ENCODE measurements around the gene IQSEC3. TPM values are rescaled to one million over a fixed set of nuclear protein-coding genes. Genes with fewer than 3 reads are reported as not detected.

The IQSEC3 gene
- total and polyA plus RNA-seq, 2 of the 13 experiments (the other 11 are each of a cell fraction or from before 2014, with no cell fraction given) = not detected

DNA sequence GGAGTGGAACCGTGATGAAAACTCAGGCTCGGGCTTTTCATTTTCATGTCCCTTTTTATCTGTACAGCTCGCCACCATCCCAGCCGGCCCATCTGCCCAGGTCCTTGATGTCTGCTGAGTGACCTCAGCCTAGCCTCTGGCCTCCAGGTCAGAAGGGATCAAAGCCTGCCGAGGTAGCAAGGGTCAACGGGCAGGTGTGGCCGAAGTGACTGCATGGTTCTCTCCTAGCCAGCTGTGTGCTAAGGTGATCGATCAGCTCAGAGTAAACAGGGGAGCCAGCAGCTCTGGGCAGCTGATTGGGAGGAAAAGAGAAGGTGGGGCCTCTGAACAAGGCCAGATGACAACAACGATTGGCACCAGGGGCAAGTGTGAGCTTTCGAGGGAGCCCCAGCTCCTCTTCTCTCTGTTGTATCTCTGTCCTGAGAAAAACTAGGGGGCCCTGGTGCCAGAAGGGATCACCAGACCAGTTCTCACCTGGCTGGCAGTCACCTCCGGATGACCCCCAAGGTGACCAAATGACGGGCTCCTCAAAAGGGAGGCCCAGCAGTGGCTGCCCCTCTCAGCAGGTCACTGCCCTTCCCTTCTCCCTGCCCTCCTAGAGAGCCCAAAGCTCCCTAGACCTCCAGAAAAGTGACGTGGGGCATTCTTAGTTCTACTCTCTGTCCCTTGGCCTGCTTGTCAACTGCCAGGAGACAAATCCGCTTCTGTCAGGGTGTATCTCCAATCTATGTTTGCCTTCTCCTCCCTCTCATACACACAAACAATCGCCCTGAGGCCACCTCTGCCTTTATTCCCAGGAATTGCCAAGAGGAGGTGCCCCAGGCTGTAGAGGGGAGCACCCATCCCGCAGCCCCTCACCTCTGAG lies 143.9 kb downstream of the IQSEC3 start (continued):
- peak; percentile 99 for TF ChIP-seq ZNF414 (CRISPR knock-in tag; IDR thresholded peaks at IDR 0.05)
- TF ChIP-seq, protein P1, sequence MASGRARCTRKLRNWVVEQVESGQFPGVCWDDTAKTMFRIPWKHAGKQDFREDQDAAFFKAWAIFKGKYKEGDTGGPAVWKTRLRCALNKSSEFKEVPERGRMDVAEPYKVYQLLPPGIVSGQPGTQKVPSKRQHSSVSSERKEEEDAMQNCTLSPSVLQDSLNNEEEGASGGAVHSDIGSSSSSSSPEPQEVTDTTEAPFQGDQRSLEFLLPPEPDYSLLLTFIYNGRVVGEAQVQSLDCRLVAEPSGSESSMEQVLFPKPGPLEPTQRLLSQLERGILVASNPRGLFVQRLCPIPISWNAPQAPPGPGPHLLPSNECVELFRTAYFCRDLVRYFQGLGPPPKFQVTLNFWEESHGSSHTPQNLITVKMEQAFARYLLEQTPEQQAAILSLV (CRISPR knock-in tag; IDR thresholded peaks at IDR 0.05; ENCODE audit: borderline replicate concordance) = peak; percentile 95
- TF ChIP-seq ZNF446 (CRISPR knock-in tag; IDR thresholded peaks at IDR 0.05) = no peak
- TF ChIP-seq, protein P2, sequence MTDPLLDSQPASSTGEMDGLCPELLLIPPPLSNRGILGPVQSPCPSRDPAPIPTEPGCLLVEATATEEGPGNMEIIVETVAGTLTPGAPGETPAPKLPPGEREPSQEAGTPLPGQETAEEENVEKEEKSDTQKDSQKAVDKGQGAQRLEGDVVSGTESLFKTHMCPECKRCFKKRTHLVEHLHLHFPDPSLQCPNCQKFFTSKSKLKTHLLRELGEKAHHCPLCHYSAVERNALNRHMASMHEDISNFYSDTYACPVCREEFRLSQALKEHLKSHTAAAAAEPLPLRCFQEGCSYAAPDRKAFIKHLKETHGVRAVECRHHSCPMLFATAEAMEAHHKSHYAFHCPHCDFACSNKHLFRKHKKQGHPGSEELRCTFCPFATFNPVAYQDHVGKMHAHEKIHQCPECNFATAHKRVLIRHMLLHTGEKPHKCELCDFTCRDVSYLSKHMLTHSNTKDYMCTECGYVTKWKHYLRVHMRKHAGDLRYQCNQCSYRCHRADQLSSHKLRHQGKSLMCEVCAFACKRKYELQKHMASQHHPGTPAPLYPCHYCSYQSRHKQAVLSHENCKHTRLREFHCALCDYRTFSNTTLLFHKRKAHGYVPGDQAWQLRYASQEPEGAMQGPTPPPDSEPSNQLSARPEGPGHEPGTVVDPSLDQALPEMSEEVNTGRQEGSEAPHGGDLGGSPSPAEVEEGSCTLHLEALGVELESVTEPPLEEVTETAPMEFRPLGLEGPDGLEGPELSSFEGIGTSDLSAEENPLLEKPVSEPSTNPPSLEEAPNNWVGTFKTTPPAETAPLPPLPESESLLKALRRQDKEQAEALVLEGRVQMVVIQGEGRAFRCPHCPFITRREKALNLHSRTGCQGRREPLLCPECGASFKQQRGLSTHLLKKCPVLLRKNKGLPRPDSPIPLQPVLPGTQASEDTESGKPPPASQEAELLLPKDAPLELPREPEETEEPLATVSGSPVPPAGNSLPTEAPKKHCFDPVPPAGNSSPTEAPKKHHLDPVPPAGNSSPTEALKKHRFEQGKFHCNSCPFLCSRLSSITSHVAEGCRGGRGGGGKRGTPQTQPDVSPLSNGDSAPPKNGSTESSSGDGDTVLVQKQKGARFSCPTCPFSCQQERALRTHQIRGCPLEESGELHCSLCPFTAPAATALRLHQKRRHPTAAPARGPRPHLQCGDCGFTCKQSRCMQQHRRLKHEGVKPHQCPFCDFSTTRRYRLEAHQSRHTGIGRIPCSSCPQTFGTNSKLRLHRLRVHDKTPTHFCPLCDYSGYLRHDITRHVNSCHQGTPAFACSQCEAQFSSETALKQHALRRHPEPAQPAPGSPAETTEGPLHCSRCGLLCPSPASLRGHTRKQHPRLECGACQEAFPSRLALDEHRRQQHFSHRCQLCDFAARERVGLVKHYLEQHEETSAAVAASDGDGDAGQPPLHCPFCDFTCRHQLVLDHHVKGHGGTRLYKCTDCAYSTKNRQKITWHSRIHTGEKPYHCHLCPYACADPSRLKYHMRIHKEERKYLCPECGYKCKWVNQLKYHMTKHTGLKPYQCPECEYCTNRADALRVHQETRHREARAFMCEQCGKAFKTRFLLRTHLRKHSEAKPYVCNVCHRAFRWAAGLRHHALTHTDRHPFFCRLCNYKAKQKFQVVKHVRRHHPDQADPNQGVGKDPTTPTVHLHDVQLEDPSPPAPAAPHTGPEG (CRISPR knock-in tag; IDR thresholded peaks at IDR 0.05) = no peak
- TF ChIP-seq ATF1 (CRISPR knock-in tag; IDR thresholded peaks at IDR 0.05) = peak; percentile 76
- TF ChIP-seq ZNF703 (CRISPR knock-in tag; IDR thresholded peaks at IDR 0.05; ENCODE audit: borderline replicate concordance) = peak; percentile 99
- peak; percentile 95 for TF ChIP-seq ZNF724P (CRISPR knock-in tag; IDR thresholded peaks at IDR 0.05; ENCODE audit: borderline replicate concordance)
- peak; percentile 96 for TF ChIP-seq NCOA2 (CRISPR knock-in tag; IDR thresholded peaks at IDR 0.05)
- peak; percentile 67 for TF ChIP-seq GABPB1 (CRISPR knock-in tag; IDR thresholded peaks at IDR 0.05)
- TF ChIP-seq RARA (CRISPR knock-in tag; IDR thresholded peaks at IDR 0.05) = peak; percentile 100
- peak; percentile 85 for TF ChIP-seq SP4 (CRISPR knock-in tag; IDR thresholded peaks at IDR 0.05)
- TF ChIP-seq, protein P3, sequence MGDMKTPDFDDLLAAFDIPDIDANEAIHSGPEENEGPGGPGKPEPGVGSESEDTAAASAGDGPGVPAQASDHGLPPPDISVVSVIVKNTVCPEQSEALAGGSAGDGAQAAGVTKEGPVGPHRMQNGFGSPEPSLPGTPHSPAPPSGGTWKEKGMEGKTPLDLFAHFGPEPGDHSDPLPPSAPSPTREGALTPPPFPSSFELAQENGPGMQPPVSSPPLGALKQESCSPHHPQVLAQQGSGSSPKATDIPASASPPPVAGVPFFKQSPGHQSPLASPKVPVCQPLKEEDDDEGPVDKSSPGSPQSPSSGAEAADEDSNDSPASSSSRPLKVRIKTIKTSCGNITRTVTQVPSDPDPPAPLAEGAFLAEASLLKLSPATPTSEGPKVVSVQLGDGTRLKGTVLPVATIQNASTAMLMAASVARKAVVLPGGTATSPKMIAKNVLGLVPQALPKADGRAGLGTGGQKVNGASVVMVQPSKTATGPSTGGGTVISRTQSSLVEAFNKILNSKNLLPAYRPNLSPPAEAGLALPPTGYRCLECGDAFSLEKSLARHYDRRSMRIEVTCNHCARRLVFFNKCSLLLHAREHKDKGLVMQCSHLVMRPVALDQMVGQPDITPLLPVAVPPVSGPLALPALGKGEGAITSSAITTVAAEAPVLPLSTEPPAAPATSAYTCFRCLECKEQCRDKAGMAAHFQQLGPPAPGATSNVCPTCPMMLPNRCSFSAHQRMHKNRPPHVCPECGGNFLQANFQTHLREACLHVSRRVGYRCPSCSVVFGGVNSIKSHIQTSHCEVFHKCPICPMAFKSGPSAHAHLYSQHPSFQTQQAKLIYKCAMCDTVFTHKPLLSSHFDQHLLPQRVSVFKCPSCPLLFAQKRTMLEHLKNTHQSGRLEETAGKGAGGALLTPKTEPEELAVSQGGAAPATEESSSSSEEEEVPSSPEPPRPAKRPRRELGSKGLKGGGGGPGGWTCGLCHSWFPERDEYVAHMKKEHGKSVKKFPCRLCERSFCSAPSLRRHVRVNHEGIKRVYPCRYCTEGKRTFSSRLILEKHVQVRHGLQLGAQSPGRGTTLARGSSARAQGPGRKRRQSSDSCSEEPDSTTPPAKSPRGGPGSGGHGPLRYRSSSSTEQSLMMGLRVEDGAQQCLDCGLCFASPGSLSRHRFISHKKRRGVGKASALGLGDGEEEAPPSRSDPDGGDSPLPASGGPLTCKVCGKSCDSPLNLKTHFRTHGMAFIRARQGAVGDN (CRISPR knock-in tag; IDR thresholded peaks at IDR 0.05) = peak; percentile 90
- TF ChIP-seq STAT5B (CRISPR knock-in tag; IDR thresholded peaks at IDR 0.05) = peak; percentile 83
- TF ChIP-seq, protein P4, sequence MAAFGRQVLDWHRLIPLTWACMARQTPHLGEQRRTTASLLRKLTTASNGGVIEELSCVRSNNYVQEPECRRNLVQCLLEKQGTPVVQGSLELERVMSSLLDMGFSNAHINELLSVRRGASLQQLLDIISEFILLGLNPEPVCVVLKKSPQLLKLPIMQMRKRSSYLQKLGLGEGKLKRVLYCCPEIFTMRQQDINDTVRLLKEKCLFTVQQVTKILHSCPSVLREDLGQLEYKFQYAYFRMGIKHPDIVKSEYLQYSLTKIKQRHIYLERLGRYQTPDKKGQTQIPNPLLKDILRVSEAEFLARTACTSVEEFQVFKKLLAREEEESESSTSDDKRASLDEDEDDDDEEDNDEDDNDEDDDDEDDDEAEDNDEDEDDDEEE (CRISPR knock-in tag; IDR thresholded peaks at IDR 0.05) = no peak
- peak; percentile 88; the same call in 1 of the 2 replicates for TF ChIP-seq ELF3 (CRISPR knock-in tag; IDR thresholded peaks at IDR 0.05)
- peak; percentile 66 for TF ChIP-seq DMAP1 (CRISPR knock-in tag; IDR thresholded peaks at IDR 0.05)
